GM19193 (cell line): ENCODE results near the gene CTSZ.

Source experiments
- POLR2A ChIP-seq: IDR thresholded peaks from 4 replicates; pipeline ENCODE4 v1.6.1; 2011; ENCODE audit not compliant: insufficient read depth, insufficient read length; ENCODE audit errors: extremely low read depth

The CTSZ gene

GRCh38 chr20:58986286-58986967, 20.6 kb downstream of the CTSZ start:
- TF ChIP-seq POLR2A: no peak

GRCh38 chr20:58985656-58986055, 21.4 kb downstream of the CTSZ start:
- no peak for TF ChIP-seq POLR2A

GRCh38 chr20:58984691-58985090, 22.4 kb downstream of the CTSZ start:
- no peak for TF ChIP-seq POLR2A

- no peak for TF ChIP-seq POLR2A
These were observed 24.5 kb downstream of the CTSZ start for GRCh38 chr20:58982406-58983114.

- no peak for TF ChIP-seq POLR2A
These were observed 25.3 kb downstream of the CTSZ start for GRCh38 chr20:58981628-58982364.

- peak; percentile 91 for TF ChIP-seq POLR2A
These were observed 26.1 kb downstream of the CTSZ start, which contains the start of gene NELFCD for GRCh38 chr20:58980711-58981627. Gene NELFCD, plus strand, starts transcription at chr20:58981256. Its CDS starts 54 bp downstream, at chr20:58981310.

- no peak for TF ChIP-seq POLR2A
These were observed 28.5 kb downstream of the CTSZ start for GRCh38 chr20:58978351-58979190.

- TF ChIP-seq POLR2A: no peak
These were observed 30.9 kb downstream of the CTSZ start for GRCh38 chr20:58976061-58976730.

- no peak for TF ChIP-seq POLR2A
These were observed 31.7 kb downstream of the CTSZ start for GRCh38 chr20:58975353-58975752.

GRCh38 chr20:58973866-58974265, 33.2 kb downstream of the CTSZ start:
- TF ChIP-seq POLR2A: no peak

GRCh38 chr20:58973179-58973578, 33.9 kb downstream of the CTSZ start:
- TF ChIP-seq POLR2A: no peak

- no peak for TF ChIP-seq POLR2A
These were observed 35.6 kb downstream of the CTSZ start for GRCh38 chr20:58971429-58971828.

- no peak for TF ChIP-seq POLR2A
These were observed 36.9 kb downstream of the CTSZ start for GRCh38 chr20:58970146-58970545.
